Activated CD4-positive, alpha-beta memory T cell treated with anti-CD3 and anti-CD28 coated beads for 36 hours (primary cell): Measurements from ENCODE around the gene GNAQ. TPM values are rescaled to one million over a fixed set of nuclear protein-coding genes. Genes with fewer than 3 reads are reported as not detected.
A peak's percentile ranks its signal among the peaks of the same experiment; 100 is the strongest.

Experiments
- CTCF ChIA-PET: fragments of 350-600 bp; sonication (Branson Sonifier 250); formaldehyde crosslinking; loops from one replicate; lab custom pipeline; 2021; ENCODE audit warnings: antibody characterized with exemption, inconsistent platforms; lab: Charles Lee
- POLR2A ChIA-PET: fragments of 350-600 bp; sonication (Branson Sonifier 250); formaldehyde crosslinking; loops from one replicate; lab custom pipeline; 2021; ENCODE audit warnings: antibody characterized with exemption; lab: Charles Lee
- DNase-seq: peaks from one replicate; pipeline ENCODE4 v3.0.0-alpha.2; 2020
- H3K27ac Mint-ChIP-seq: one replicate; pipeline ENCODE4 v1.8.0; 2021; ENCODE audit warnings: mixed read lengths
- H3K27me3 Mint-ChIP-seq: one replicate; pipeline ENCODE4 v1.8.0; 2021; ENCODE audit warnings: mixed read lengths
- H3K36me3 Mint-ChIP-seq: one replicate; pipeline ENCODE4 v1.8.0; 2021; ENCODE audit warnings: mixed read lengths
- H3K4me1 Mint-ChIP-seq: one replicate; pipeline ENCODE4 v1.8.0; 2021; ENCODE audit warnings: low read depth, mixed read lengths
- H3K4me3 Mint-ChIP-seq: one replicate; pipeline ENCODE4 v1.8.0; 2021; ENCODE audit warnings: mild to moderate bottlenecking, mixed read lengths
- H3K9me3 Mint-ChIP-seq: one replicate; pipeline ENCODE4 v1.8.0; 2021; ENCODE audit warnings: mixed read lengths
- intact Hi-C: fragments of 100-400 bp; cut with micrococcal nuclease; formaldehyde crosslinking; loops from one replicate; pipeline ENCODE4 v1.15.1; 2023
- total RNA-seq, 2 experiments: library from RNA; stranded (reverse); gene quantifications; one replicate each; pipeline ENCODE4 v1.2.3, GENCODE V29; 2021

The GNAQ gene
- total RNA-seq, 2 experiments from 2014 or later, result 25.9 to 26.1 TPM

GRCh38 chr9:77985996-77986395 is 45.6 kb downstream of the GNAQ start:
- DNase-seq, result no peak
- H3K27ac Mint-ChIP-seq, result no peak overlapping the region
- H3K4me1 Mint-ChIP-seq, result peaks cover 57% of the 10 kb centered on the region
- intact Hi-C loops, result no loop called here
- H3K9me3 Mint-ChIP-seq, result no peaks in the 10 kb centered on the region
- no peak overlapping the region for H3K4me3 Mint-ChIP-seq
- H3K27me3 Mint-ChIP-seq, result no peaks in the 10 kb centered on the region
- ChIA-PET CTCF (interaction anchor here (1.5 to 1.6 kb wide), 2 partner anchors 8 to 49 kb away, joined by 3 to 7 read pairs; no protein-coding TSS in a partner anchor), POLR2A (interaction anchor here (0.9 kb wide), 1 partner anchor 9 kb away, joined by 4 read pairs; no protein-coding TSS in a partner anchor)
- H3K36me3 Mint-ChIP-seq, result peaks cover 2% of the 10 kb centered on the region

GRCh38 chr9:77983320-77983662 is 48.3 kb downstream of the GNAQ start:
- DNase-seq, result no peak
- Mint-ChIP-seq H3K27ac (no peak overlapping the region), H3K27me3 (no peaks in the 10 kb centered on the region), H3K36me3 (no peaks in the 10 kb centered on the region), H3K4me1 (peaks cover 73% of the 10 kb centered on the region), H3K9me3 (no peaks in the 10 kb centered on the region), H3K4me3 (no peak overlapping the region)
- ChIA-PET POLR2A (no interaction called here), CTCF (no interaction called here)
- intact Hi-C loops, result no loop called here

GRCh38 chr9:77982581-77983319 is 48.9 kb downstream of the GNAQ start:
- Mint-ChIP-seq H3K36me3 (no peaks in the 10 kb centered on the region), H3K27me3 (no peaks in the 10 kb centered on the region), H3K4me3 (no peak overlapping the region), H3K4me1 (peaks cover 74% of the 10 kb centered on the region), H3K9me3 (no peaks in the 10 kb centered on the region), H3K27ac (no peak overlapping the region)
- intact Hi-C loops, result no loop called here
- DNase-seq, result no peak
- POLR2A ChIA-PET, result no interaction called here
- CTCF ChIA-PET, result interaction anchor here (2.5 kb wide), 1 partner anchor 52 kb away, joined by 9 read pairs; no protein-coding TSS in a partner anchor

GRCh38 chr9:77981907-77982306 is 49.7 kb downstream of the GNAQ start:
- H3K4me1 Mint-ChIP-seq, result peaks cover 76% of the 10 kb centered on the region
- H3K27me3 Mint-ChIP-seq, result no peaks in the 10 kb centered on the region
- no peak for DNase-seq
- H3K36me3 Mint-ChIP-seq, result no peaks in the 10 kb centered on the region
- intact Hi-C loops, result loop anchor here (2.0 kb wide), 1 partner anchor 29 kb away; no protein-coding TSS in a partner anchor
- no peaks in the 10 kb centered on the region for H3K9me3 Mint-ChIP-seq
- ChIA-PET CTCF (interaction anchor here (2.5 kb wide), 1 partner anchor 53 kb away, joined by 9 read pairs; no protein-coding TSS in a partner anchor), POLR2A (interaction anchor here (1.0 kb wide), 1 partner anchor 49 kb away, joined by 4 read pairs; no protein-coding TSS in a partner anchor)
- no peak overlapping the region for H3K4me3 Mint-ChIP-seq
- no peak overlapping the region for H3K27ac Mint-ChIP-seq

GRCh38 chr9:77981332-77981731 is 50.3 kb downstream of the GNAQ start:
- Mint-ChIP-seq H3K9me3 (no peaks in the 10 kb centered on the region), H3K27ac (no peak overlapping the region), H3K4me1 (peaks cover 77% of the 10 kb centered on the region), H3K4me3 (no peak overlapping the region), H3K27me3 (no peaks in the 10 kb centered on the region), H3K36me3 (no peaks in the 10 kb centered on the region)
- intact Hi-C loops, result loop anchor here (2.0 kb wide), 1 partner anchor 29 kb away; no protein-coding TSS in a partner anchor
- POLR2A ChIA-PET, result interaction anchor here (1.0 kb wide), 1 partner anchor 49 kb away, joined by 4 read pairs; no protein-coding TSS in a partner anchor
- CTCF ChIA-PET, result interaction anchor here (2.5 kb wide), 1 partner anchor 53 kb away, joined by 9 read pairs; no protein-coding TSS in a partner anchor
- no peak for DNase-seq

GRCh38 chr9:77980622-77981021 is 51.0 kb downstream of the GNAQ start:
- no peak overlapping the region for H3K27ac Mint-ChIP-seq
- intact Hi-C loops, result loop anchor here (2.0 kb wide), 1 partner anchor 30 kb away; no protein-coding TSS in a partner anchor
- ChIA-PET POLR2A (no interaction called here), CTCF (interaction anchor here (2.5 kb wide), 1 partner anchor 54 kb away, joined by 9 read pairs; no protein-coding TSS in a partner anchor)
- H3K4me1 Mint-ChIP-seq, result peaks cover 70% of the 10 kb centered on the region
- H3K4me3 Mint-ChIP-seq, result no peak overlapping the region
- no peak for DNase-seq
- H3K9me3 Mint-ChIP-seq, result no peaks in the 10 kb centered on the region
- no peaks in the 10 kb centered on the region for H3K27me3 Mint-ChIP-seq
- no peaks in the 10 kb centered on the region for H3K36me3 Mint-ChIP-seq

GRCh38 chr9:77978086-77978781 is 53.4 kb downstream of the GNAQ start:
- POLR2A ChIA-PET, result interaction anchor here (1.5 to 2.0 kb wide), 4 partner anchors 8 to 57 kb away, joined by 4 to 7 read pairs (median 6); partner anchors contain the start of gene GNAQ
- Mint-ChIP-seq H3K4me3 (peak overlapping the region; percentile 2), H3K9me3 (no peaks in the 10 kb centered on the region), H3K4me1 (peaks cover 61% of the 10 kb centered on the region), H3K27ac (peak overlapping the region; percentile 76), H3K36me3 (no peaks in the 10 kb centered on the region), H3K27me3 (no peaks in the 10 kb centered on the region)
- CTCF ChIA-PET, result interaction anchor here (1.2 to 5.0 kb wide), 8 partner anchors 8 to 282 kb away, joined by 3 to 78 read pairs (median 6); no protein-coding TSS in a partner anchor
- DNase-seq, result no peak
- intact Hi-C loops, result loop anchor here (1.0 kb wide), 3 partner anchors 52 to 502 kb away; no protein-coding TSS in a partner anchor

- Mint-ChIP-seq H3K27ac (peak overlapping the region; percentile 31), H3K9me3 (no peaks in the 10 kb centered on the region), H3K27me3 (no peaks in the 10 kb centered on the region), H3K4me1 (peaks cover 51% of the 10 kb centered on the region), H3K4me3 (no peak overlapping the region), H3K36me3 (no peaks in the 10 kb centered on the region)
- CTCF ChIA-PET, result interaction anchor here (0.6 to 5.0 kb wide), 20 partner anchors 9 to 520 kb away, joined by 3 to 78 read pairs (median 4); no protein-coding TSS in a partner anchor
- intact Hi-C loops, result loop anchor here (1.0 kb wide), 2 partner anchors 58 to 236 kb away; no protein-coding TSS in a partner anchor
- peak; percentile 72 for DNase-seq
- POLR2A ChIA-PET, result interaction anchor here (0.6 to 2.0 kb wide), 7 partner anchors 9 to 347 kb away, joined by 3 to 7 read pairs (median 4); partner anchors contain the start of gene GNAQ
Measured at GRCh38 chr9:77977210-77977611, 54.4 kb downstream of the GNAQ start.

GRCh38 chr9:77975806-77976205 is 55.8 kb downstream of the GNAQ start:
- no peaks in the 10 kb centered on the region for H3K9me3 Mint-ChIP-seq
- ChIA-PET CTCF (interaction anchor here (0.6 to 5.0 kb wide), 3 partner anchors 58 to 149 kb away, joined by 3 to 78 read pairs (median 4); no protein-coding TSS in a partner anchor), POLR2A (no interaction called here)
- peaks cover 43% of the 10 kb centered on the region for H3K4me1 Mint-ChIP-seq
- no peak overlapping the region for H3K27ac Mint-ChIP-seq
- intact Hi-C loops, result no loop called here
- H3K36me3 Mint-ChIP-seq, result no peaks in the 10 kb centered on the region
- no peak for DNase-seq
- no peaks in the 10 kb centered on the region for H3K27me3 Mint-ChIP-seq
- H3K4me3 Mint-ChIP-seq, result no peak overlapping the region

GRCh38 chr9:77975036-77975435 is 56.6 kb downstream of the GNAQ start:
- Mint-ChIP-seq H3K4me3 (no peak overlapping the region), H3K27me3 (no peaks in the 10 kb centered on the region), H3K27ac (no peak overlapping the region), H3K9me3 (no peaks in the 10 kb centered on the region), H3K36me3 (peaks cover 2% of the 10 kb centered on the region), H3K4me1 (peaks cover 44% of the 10 kb centered on the region)
- CTCF ChIA-PET, result interaction anchor here (3.0 to 5.0 kb wide), 2 partner anchors 59 to 146 kb away, joined by 8 to 78 read pairs; no protein-coding TSS in a partner anchor
- POLR2A ChIA-PET, result no interaction called here
- intact Hi-C loops, result no loop called here
- DNase-seq, result no peak

GRCh38 chr9:77974434-77974833 is 57.2 kb downstream of the GNAQ start:
- H3K4me3 Mint-ChIP-seq, result no peak overlapping the region
- POLR2A ChIA-PET, result interaction anchor here (0.5 kb wide), 1 partner anchor 135 kb away, joined by 3 read pairs; no protein-coding TSS in a partner anchor
- no peaks in the 10 kb centered on the region for H3K9me3 Mint-ChIP-seq
- CTCF ChIA-PET, result interaction anchor here (0.9 to 3.0 kb wide), 3 partner anchors 61 to 147 kb away, joined by 4 to 8 read pairs (median 4); no protein-coding TSS in a partner anchor
- H3K36me3 Mint-ChIP-seq, result peaks cover 2% of the 10 kb centered on the region
- H3K27ac Mint-ChIP-seq, result no peak overlapping the region
- intact Hi-C loops, result no loop called here
- DNase-seq, result no peak
- H3K27me3 Mint-ChIP-seq, result no peaks in the 10 kb centered on the region
- H3K4me1 Mint-ChIP-seq, result peaks cover 41% of the 10 kb centered on the region
